Large intestine (tissue), 3 donors: ENCODE measurements around the gene RAI14. TPM values are rescaled to one million over a fixed set of nuclear protein-coding genes. Genes with fewer than 3 reads are reported as not detected.

ENCODE experiments used
- DNase-seq, 2 donors: peaks; one replicate each; pipeline versions ENCODE4 v3.0.0 to v3.0.0-alpha.2; 2013
- H3K27ac ChIP-seq: one replicate; pipeline ENCODE4 v1.5.1; 2013; ENCODE audit warnings: low read length
- H3K27me3 ChIP-seq: 2 replicates; pipeline ENCODE4 v1.6.1; 2013; ENCODE audit warnings: low read length; ENCODE audit not compliant: control insufficient read depth, insufficient read depth
- H3K36me3 ChIP-seq: 2 replicates; pipeline ENCODE4 v1.6.1; 2013; ENCODE audit warnings: low read length; ENCODE audit not compliant: control insufficient read depth, insufficient read depth
- H3K4me1 ChIP-seq: one replicate; pipeline ENCODE4 v1.6.1; 2013; ENCODE audit warnings: low read length; ENCODE audit not compliant: control insufficient read depth, insufficient read depth
- H3K4me3 ChIP-seq: one replicate; pipeline ENCODE4 v1.5.1; 2013; ENCODE audit warnings: low read length
- H3K9me3 ChIP-seq: one replicate; pipeline ENCODE4 v1.6.1; 2013; ENCODE audit warnings: mild to moderate bottlenecking, low read depth, low read length, moderate library complexity; ENCODE audit not compliant: control insufficient read depth
- WGBS: methylation state at CpG from one replicate; pipeline ENCODE4 v1.1.5; 2013; ENCODE audit warnings: low lambda C conversion rate; ENCODE audit not compliant: insufficient coverage; 5-methylcytosine and 5-hydroxymethylcytosine counted together
- polyA plus RNA-seq: library from polyadenylated mRNA; unstranded; fragments of 120-200 nt; gene quantifications from one replicate; pipeline ENCODE4 v1.2.1, GENCODE V29; 2013

RAI14 gene
- polyA plus RNA-seq, 1 donor, result 15.8 TPM

DNA sequence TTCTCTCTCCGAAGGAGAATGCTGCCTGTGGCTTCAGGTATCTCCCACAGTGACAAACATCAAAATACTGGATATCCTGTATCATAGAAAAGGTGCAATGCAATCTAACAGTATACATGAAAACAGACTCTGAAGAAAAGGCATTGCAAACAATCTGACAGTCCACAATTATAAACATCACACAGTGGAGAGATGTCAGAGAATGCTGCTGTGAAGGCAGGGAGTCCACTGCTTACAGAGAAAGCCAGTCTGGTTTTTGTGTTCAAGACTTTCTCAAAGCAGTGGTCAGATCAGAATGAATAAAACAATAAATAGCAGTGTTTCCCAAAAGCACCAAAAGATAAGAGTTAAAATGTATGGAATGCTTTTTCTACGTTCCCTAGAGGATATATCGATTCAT lies 211.5 kb downstream of the RAI14 start:
- no peak overlapping the region for H3K4me3 ChIP-seq
- WGBS, result 65% methylated on average over 2 of the region's 3 CpGs
- DNase-seq, result no peak
- H3K36me3 ChIP-seq, result no peaks in the 10 kb centered on the region
- peaks cover 4% of the 10 kb centered on the region for H3K4me1 ChIP-seq
- no peaks in the 10 kb centered on the region for H3K27me3 ChIP-seq
- no peak overlapping the region for H3K27ac ChIP-seq
- no peaks in the 10 kb centered on the region for H3K9me3 ChIP-seq

DNA sequence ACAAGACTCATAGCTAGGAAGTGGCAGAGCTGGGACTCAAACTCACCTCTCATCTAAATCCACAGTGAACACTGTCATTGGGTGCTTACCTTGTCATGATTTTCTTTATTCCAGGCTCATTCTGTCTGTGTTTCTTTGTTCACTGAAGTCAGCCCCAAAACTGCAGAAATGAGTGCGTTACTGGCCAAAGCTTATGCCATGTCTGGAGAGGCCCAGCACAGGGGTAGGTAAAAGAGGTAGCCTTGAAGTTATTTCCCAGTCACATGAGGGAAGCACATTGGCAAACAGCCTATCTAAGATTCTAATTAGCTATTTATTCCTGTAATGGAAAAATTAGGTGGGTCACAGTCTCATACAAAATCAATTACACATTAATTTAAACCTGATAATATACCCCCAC lies 212.7 kb downstream of the RAI14 start:
- H3K36me3 ChIP-seq, result no peaks in the 10 kb centered on the region
- no peaks in the 10 kb centered on the region for H3K27me3 ChIP-seq
- WGBS, result no CpG with 5 or more reads among the region's 1 CpG
- H3K9me3 ChIP-seq, result no peaks in the 10 kb centered on the region
- H3K27ac ChIP-seq, result peak overlapping the region; percentile 28
- DNase-seq, result peak in 1 of 2 donors; percentile 62
- H3K4me1 ChIP-seq, result peaks cover 4% of the 10 kb centered on the region
- H3K4me3 ChIP-seq, result no peak overlapping the region

DNA sequence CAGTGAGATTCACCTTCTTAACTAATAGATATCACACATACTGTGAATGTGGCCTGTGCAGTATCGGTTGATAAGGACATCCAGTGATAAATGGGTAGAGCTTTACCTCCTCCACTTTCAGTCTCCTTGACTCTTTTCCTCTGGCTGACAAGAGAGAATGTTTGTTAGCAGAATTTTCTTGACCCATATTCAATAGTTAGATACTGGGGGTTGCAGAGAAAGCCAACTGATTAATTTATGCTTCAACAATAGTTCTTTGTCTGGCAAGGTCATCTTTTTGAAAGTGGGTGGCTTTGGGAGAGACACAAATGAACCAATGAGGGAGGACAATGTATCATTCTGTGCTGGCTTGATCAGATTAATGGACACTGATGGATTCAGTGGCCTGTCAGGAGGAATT lies 213.1 kb downstream of the RAI14 start:
- H3K27ac ChIP-seq, result peak overlapping the region; percentile 28
- no peak overlapping the region for H3K4me3 ChIP-seq
- H3K9me3 ChIP-seq, result no peaks in the 10 kb centered on the region
- H3K4me1 ChIP-seq, result peaks cover 4% of the 10 kb centered on the region
- no peaks in the 10 kb centered on the region for H3K36me3 ChIP-seq
- 33% methylated on average over 1 of the region's 1 CpG for WGBS
- no peak for DNase-seq
- no peaks in the 10 kb centered on the region for H3K27me3 ChIP-seq

GRCh38 chr5:34870382-34870781 lies 214.3 kb downstream of the RAI14 start:
- Histone ChIP-seq H3K27me3 (no peaks in the 10 kb centered on the region), H3K27ac (no peak overlapping the region), H3K9me3 (no peaks in the 10 kb centered on the region), H3K36me3 (no peaks in the 10 kb centered on the region), H3K4me1 (peaks cover 4% of the 10 kb centered on the region), H3K4me3 (no peak overlapping the region)
- DNase-seq, result no peak
- WGBS, result 100% methylated on average over 1 of the region's 2 CpGs

DNA sequence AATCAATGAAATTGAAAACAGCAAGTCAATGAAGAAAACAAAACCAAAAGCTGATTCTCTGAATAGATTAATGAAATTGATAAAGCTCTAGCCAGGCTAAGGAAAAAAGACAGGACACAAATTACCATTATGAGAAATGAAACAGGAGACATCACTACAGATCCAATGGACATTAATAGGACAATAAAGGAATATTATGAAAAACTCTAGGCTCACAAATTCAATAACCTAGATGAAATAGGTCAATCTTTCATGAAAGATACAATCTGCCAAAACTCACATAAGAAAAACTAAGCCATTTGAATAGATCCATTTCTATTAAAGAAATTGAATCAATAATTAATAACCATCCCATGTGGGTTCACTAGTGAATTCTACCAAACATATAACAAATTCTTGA lies 220.1 kb downstream of the RAI14 start:
- Histone ChIP-seq H3K9me3 (no peaks in the 10 kb centered on the region), H3K27ac (no peak overlapping the region), H3K36me3 (no peaks in the 10 kb centered on the region), H3K4me1 (no peaks in the 10 kb centered on the region), H3K27me3 (no peaks in the 10 kb centered on the region), H3K4me3 (no peak overlapping the region)
- no peak for DNase-seq

DNA sequence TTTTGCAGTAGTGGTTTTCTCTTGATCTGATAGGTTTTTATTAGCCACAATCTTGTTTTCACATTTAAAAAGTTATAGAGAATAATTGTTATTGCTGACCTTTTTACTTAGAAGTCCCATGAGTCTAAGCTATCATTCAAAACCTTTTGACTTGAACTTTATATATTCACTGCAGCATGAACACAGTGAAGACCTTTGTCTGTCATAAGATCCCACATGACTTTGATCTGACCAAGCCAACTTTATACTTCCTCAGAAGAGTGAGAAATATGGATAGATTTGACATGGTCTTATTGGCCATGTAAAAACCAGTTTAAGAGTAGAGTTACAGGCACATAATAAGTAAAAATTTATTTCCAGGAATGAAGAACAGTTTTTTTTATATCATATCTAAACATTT lies 225.1 kb downstream of the RAI14 start:
- no peak overlapping the region for H3K4me3 ChIP-seq
- no peaks in the 10 kb centered on the region for H3K36me3 ChIP-seq

More for the DNA sequence above, 225.1 kb downstream of the RAI14 start:
- Histone ChIP-seq H3K27ac (no peak overlapping the region), H3K4me1 (no peaks in the 10 kb centered on the region), H3K9me3 (no peaks in the 10 kb centered on the region), H3K27me3 (no peaks in the 10 kb centered on the region)
- peak in 1 of 2 donors; percentile 47 for DNase-seq

Other genes with a start within 250 kb of the RAI14 start
- gene TTC23L, start 182.8 kb downstream of the RAI14 start, polyA plus RNA-seq, result 1.1 TPM